Measurements from ENCODE around the gene POLR2A. TPM values are rescaled to one million over a fixed set of nuclear protein-coding genes. Genes with fewer than 3 reads are reported as not detected.

POLR2A gene
- total RNA-seq, 2 donors from 2014 or later, result 129 to 189 TPM

- peaks cover 27% of the 10 kb centered on the region for H3K27me3 ChIP-seq (ENCODE audit: control insufficient read depth, insufficient read depth, low read length, poor library complexity, severe bottlenecking)
- no peak overlapping the region for H3K4me3 ChIP-seq (ENCODE audit: low read length)
- H3K4me1 ChIP-seq (ENCODE audit: control insufficient read depth, insufficient read depth, low read length), result no peaks in the 10 kb centered on the region
- no peak overlapping the region for H3K27ac Mint-ChIP-seq
- peaks cover 79% of the 10 kb centered on the region for H3K27me3 Mint-ChIP-seq (ENCODE audit: insufficient read depth)
- no peak overlapping the region for H3K9ac ChIP-seq (ENCODE audit: extremely low read depth, low read length, poor library complexity, severe bottlenecking)
- no peak overlapping the region for H3K27ac ChIP-seq (ENCODE audit: low read depth, low read length)
- no peak for DNase-seq
- WGBS, 2 experiments (ENCODE audit: insufficient coverage in 1 of 2, insufficient read length in 1 of 2), result 85 to 97% methylated on average over 6 to 7 of the region's 7 CpGs
- no peak for TF ChIP-seq CTCF (conservative IDR thresholded peaks at IDR 0.05)
- no peaks in the 10 kb centered on the region for H3K36me3 Mint-ChIP-seq (ENCODE audit: low read depth)
- no peak overlapping the region for H3K4me3 Mint-ChIP-seq
- H3K4me1 Mint-ChIP-seq, result peaks cover 8% of the 10 kb centered on the region
- no peaks in the 10 kb centered on the region for H3K9me3 ChIP-seq (ENCODE audit: control insufficient read depth, low read length)
- no peaks in the 10 kb centered on the region for H3K9me3 Mint-ChIP-seq
- no peaks in the 10 kb centered on the region for H3K36me3 ChIP-seq (ENCODE audit: control insufficient read depth, insufficient read depth, low read length)
Observed at GRCh38 chr17:7443499-7444485, 40.4 kb upstream of the POLR2A start.

- peak within 1 kb of the TSS; percentile 50 for H3K9ac ChIP-seq (ENCODE audit: extremely low read depth, low read length, poor library complexity, severe bottlenecking)
- peaks cover 16% of the 10 kb centered on the region for H3K27me3 ChIP-seq (ENCODE audit: control insufficient read depth, insufficient read depth, low read length, poor library complexity, severe bottlenecking)
- no peaks in the 10 kb centered on the region for H3K4me1 ChIP-seq (ENCODE audit: control insufficient read depth, insufficient read depth, low read length)
- peak within 1 kb of the TSS; percentile 79 for H3K4me3 ChIP-seq (ENCODE audit: low read length)
- peaks cover 71% of the 10 kb centered on the region for H3K27me3 Mint-ChIP-seq (ENCODE audit: insufficient read depth)
- H3K4me1 Mint-ChIP-seq, result peaks cover 6% of the 10 kb centered on the region
- no peaks in the 10 kb centered on the region for H3K9me3 ChIP-seq (ENCODE audit: control insufficient read depth, low read length)
- peak; percentile 50 for TF ChIP-seq CTCF (conservative IDR thresholded peaks at IDR 0.05)
- no peaks in the 10 kb centered on the region for H3K36me3 Mint-ChIP-seq (ENCODE audit: low read depth)
- peak within 1 kb of the TSS; percentile 71 for H3K4me3 Mint-ChIP-seq
- H3K27ac ChIP-seq (ENCODE audit: low read depth, low read length), result no peak within 1 kb of the TSS
- 3 to 5% methylated on average over 31 to 51 of the region's 51 CpGs for WGBS, 2 experiments (ENCODE audit: insufficient coverage in 1 of 2, insufficient read length in 1 of 2)
- peak; percentile 98 for DNase-seq
- peak within 1 kb of the TSS; percentile 93 for H3K27ac Mint-ChIP-seq
- no peaks in the 10 kb centered on the region for H3K36me3 ChIP-seq (ENCODE audit: control insufficient read depth, insufficient read depth, low read length)
- H3K9me3 Mint-ChIP-seq, result no peaks in the 10 kb centered on the region
Observed at GRCh38 chr17:7444682-7445618, 39.2 kb upstream of the POLR2A start, which contains the start of gene CHRNB1. CHRNB1 (plus strand) TSS chr17:7445061; CDS start chr17:7445128, 67 bp downstream.

- peak overlapping the region; percentile 79 for H3K4me3 ChIP-seq (ENCODE audit: low read length)
- TF ChIP-seq CTCF (conservative IDR thresholded peaks at IDR 0.05), result no peak
- DNase-seq, result peak; percentile 98
- no peaks in the 10 kb centered on the region for H3K9me3 ChIP-seq (ENCODE audit: control insufficient read depth, low read length)
- Mint-ChIP-seq H3K27me3 (ENCODE audit: insufficient read depth) (peaks cover 65% of the 10 kb centered on the region), H3K36me3 (ENCODE audit: low read depth) (no peaks in the 10 kb centered on the region), H3K9me3 (no peaks in the 10 kb centered on the region), H3K4me3 (peak overlapping the region; percentile 71), H3K27ac (peak overlapping the region; percentile 93), H3K4me1 (peaks cover 6% of the 10 kb centered on the region)
- no peaks in the 10 kb centered on the region for H3K4me1 ChIP-seq (ENCODE audit: control insufficient read depth, insufficient read depth, low read length)
- H3K9ac ChIP-seq (ENCODE audit: extremely low read depth, low read length, poor library complexity, severe bottlenecking), result peak overlapping the region; percentile 50
- peaks cover 16% of the 10 kb centered on the region for H3K27me3 ChIP-seq (ENCODE audit: control insufficient read depth, insufficient read depth, low read length, poor library complexity, severe bottlenecking)
- H3K36me3 ChIP-seq (ENCODE audit: control insufficient read depth, insufficient read depth, low read length), result no peaks in the 10 kb centered on the region
- 6 to 8% methylated on average over 11 to 16 of the region's 16 CpGs for WGBS, 2 experiments (ENCODE audit: insufficient coverage in 1 of 2, insufficient read length in 1 of 2)
- H3K27ac ChIP-seq (ENCODE audit: low read depth, low read length), result no peak overlapping the region
Observed at GRCh38 chr17:7445619-7445968, 38.6 kb upstream of the POLR2A start.

Data from endodermal cell (in vitro differentiated cells).